Neural progenitor cell (in vitro differentiated cells): ENCODE measurements around the gene C1QL2.

ENCODE experiments used
- CTCF ChIP-seq: fragments of 200-600 bp; sonication (generic); IDR thresholded peaks from 2 replicates; pipeline ENCODE4 v1.5.1; 2017; ENCODE audit warnings: antibody characterized with exemption, mild to moderate bottlenecking
- EZH2 ChIP-seq: fragments of 200-600 bp; sonication (generic); IDR thresholded peaks from 2 replicates; pipeline ENCODE4 v1.6.1; 2017; ENCODE audit warnings: antibody characterized with exemption, mild to moderate bottlenecking, moderate library complexity

- TF ChIP-seq EZH2 (no peak), CTCF (no peak)
Observed at GRCh38 chr2:119134775-119135174, 23.8 kb downstream of the C1QL2 start.
